ENCODE measurements around the gene AGPAT2.

DNA sequence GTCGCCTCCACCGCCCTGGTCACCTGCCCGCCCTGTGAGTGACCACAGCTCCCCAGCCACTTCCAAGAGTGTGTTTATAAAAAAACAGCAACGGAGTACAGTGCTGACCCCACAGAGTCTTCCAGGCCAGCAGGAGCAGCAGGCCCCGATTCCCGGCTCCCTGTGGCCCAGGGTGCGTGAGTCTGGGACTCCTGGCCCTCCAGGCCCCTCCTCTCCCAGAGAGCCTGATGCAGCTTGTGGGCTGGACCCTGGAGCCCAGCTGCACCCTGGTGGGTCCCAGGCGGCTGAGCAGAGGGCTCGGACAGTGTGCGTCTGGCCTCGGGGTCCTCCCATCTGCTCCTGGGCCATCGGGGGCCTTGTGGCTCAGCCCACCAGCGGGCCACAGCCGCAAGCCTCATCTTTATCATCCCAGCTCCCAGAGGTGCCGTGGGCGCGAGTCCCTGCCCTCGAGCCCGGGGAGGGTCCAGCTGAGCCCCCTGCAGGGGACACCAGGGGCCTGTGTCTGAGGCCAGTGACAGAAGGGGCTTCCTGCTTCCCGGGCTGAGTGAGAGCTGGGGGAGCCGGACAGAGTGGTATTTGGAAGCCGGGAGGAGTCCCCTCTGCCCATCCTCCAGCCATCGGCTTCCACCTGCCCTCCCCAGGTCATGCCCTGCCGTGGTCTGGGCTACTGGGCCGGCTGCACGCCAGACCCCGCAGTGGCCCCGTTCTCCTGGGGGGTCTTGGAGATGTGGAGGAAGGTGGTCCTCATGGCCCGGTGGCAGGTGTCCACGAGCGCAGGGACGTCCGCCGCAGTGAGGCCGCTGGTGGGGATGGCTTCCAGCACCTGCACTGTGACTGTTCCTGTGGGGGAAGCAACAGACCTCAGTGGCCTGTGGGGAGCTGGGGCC is 13.9 kb downstream of the AGPAT2 start:
- TF ChIP-seq, protein P1, sequence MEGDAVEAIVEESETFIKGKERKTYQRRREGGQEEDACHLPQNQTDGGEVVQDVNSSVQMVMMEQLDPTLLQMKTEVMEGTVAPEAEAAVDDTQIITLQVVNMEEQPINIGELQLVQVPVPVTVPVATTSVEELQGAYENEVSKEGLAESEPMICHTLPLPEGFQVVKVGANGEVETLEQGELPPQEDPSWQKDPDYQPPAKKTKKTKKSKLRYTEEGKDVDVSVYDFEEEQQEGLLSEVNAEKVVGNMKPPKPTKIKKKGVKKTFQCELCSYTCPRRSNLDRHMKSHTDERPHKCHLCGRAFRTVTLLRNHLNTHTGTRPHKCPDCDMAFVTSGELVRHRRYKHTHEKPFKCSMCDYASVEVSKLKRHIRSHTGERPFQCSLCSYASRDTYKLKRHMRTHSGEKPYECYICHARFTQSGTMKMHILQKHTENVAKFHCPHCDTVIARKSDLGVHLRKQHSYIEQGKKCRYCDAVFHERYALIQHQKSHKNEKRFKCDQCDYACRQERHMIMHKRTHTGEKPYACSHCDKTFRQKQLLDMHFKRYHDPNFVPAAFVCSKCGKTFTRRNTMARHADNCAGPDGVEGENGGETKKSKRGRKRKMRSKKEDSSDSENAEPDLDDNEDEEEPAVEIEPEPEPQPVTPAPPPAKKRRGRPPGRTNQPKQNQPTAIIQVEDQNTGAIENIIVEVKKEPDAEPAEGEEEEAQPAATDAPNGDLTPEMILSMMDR (conservative IDR thresholded peaks at IDR 0.05 in 1 of 2, IDR thresholded peaks at IDR 0.05 in 1 of 2; ENCODE audit: low read depth in 1 of 2, low read length in 2 of 2) = no peak
- no peak for TF ChIP-seq EZH2 (IDR thresholded peaks at IDR 0.05; ENCODE audit: low read length, missing control alignments)

Data from fibroblast of lung (primary cell).